ENCODE measurements around the gene CDH18. TPM values are rescaled to one million over a fixed set of nuclear protein-coding genes. Genes with fewer than 3 reads are reported as not detected.

Gene CDH18
- total and polyA plus RNA-seq, 2 donors (not counting 3 experiments of a cell fraction or from before 2014, with no cell fraction given), result 0.06 TPM; not detected in 1

DNA sequence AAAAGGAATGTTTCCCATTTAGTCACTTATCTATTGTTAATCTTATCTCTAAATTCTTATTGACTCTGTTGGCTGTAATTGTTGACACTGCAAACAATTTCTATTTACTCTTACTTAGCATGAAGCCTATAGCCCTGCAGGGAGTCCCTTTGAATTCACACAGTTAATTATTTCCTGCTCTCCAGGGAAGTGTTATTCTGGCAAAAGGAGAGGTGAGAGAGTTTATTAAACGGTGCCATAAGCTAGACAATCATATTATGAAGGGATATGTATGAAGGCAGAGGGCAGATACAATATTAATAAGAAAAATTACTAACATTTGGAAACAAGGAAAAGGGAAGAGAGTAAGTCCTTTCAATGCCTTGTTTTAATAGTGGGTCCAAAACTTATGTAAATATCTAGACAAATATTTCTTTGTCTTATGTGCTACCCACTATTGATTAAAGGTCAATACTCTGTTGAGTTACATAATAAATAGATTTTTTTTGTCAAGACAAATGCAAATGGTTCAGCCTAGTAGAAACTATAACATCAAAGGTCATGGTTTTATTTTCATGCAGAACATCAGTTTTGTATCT, 107.1 kb downstream of the CDH18 start:
- Histone ChIP-seq H4K20me1 (replicated peaks; ENCODE audit: control insufficient read depth, extremely low read depth, insufficient read depth, low read length) (no peaks in the 10 kb centered on the region), H3K27me3 (ENCODE audit: control insufficient read depth in 2 of 2, insufficient read depth in 2 of 2, low read length in 2 of 2) (no peaks in the 10 kb centered on the region), H3K79me2 (ENCODE audit: control insufficient read depth, insufficient read depth, low read length) (no peaks in the 10 kb centered on the region), H3K9me3 (replicated peaks; ENCODE audit: control insufficient read depth, insufficient read depth, low read length) (no peaks in the 10 kb centered on the region), H3K4me1 (ENCODE audit: control insufficient read depth, extremely low read depth, insufficient read depth, low read length) (no peaks in the 10 kb centered on the region), H3K4me2 (ENCODE audit: insufficient read depth, low read length) (no peak overlapping the region), H3K9me1 (replicated peaks; ENCODE audit: control insufficient read depth, extremely low read depth, insufficient read depth, low read length) (no peaks in the 10 kb centered on the region), H3K27ac (ENCODE audit: insufficient read depth, low read depth, low read length) (no peak overlapping the region), H3K36me3 (ENCODE audit: control insufficient read depth in 2 of 2, extremely low read depth in 1 of 2, insufficient read depth in 2 of 2, low read length in 2 of 2) (no peaks in the 10 kb centered on the region), H2AFZ (ENCODE audit: low read depth, low read length) (no peak overlapping the region), H3K4me3 (replicated peaks in 1 of 3; ENCODE audit: insufficient read depth in 1 of 3, low read depth in 1 of 3, low read length in 3 of 3) (no peak overlapping the region), H3K9ac (replicated peaks; ENCODE audit: extremely low read depth, insufficient read depth, low read length) (no peak overlapping the region)
- no peak for TF ChIP-seq EZH2 (IDR thresholded peaks at IDR 0.05; ENCODE audit: borderline replicate concordance, low read depth, low read length, severe bottlenecking)
- TF ChIP-seq POLR2AphosphoS5 (IDR thresholded peaks at IDR 0.05; ENCODE audit: insufficient read depth, low read depth, low read length), result no peak
- no peak for TF ChIP-seq MAX (IDR thresholded peaks at IDR 0.05; ENCODE audit: insufficient read depth, insufficient read length)
- no peak for TF ChIP-seq POLR2A (IDR thresholded peaks at IDR 0.05; ENCODE audit: low read depth, low read length)
- TF ChIP-seq FOS (IDR thresholded peaks at IDR 0.05; ENCODE audit: borderline replicate concordance, insufficient read depth, low read length), result no peak
- TF ChIP-seq, protein P1, sequence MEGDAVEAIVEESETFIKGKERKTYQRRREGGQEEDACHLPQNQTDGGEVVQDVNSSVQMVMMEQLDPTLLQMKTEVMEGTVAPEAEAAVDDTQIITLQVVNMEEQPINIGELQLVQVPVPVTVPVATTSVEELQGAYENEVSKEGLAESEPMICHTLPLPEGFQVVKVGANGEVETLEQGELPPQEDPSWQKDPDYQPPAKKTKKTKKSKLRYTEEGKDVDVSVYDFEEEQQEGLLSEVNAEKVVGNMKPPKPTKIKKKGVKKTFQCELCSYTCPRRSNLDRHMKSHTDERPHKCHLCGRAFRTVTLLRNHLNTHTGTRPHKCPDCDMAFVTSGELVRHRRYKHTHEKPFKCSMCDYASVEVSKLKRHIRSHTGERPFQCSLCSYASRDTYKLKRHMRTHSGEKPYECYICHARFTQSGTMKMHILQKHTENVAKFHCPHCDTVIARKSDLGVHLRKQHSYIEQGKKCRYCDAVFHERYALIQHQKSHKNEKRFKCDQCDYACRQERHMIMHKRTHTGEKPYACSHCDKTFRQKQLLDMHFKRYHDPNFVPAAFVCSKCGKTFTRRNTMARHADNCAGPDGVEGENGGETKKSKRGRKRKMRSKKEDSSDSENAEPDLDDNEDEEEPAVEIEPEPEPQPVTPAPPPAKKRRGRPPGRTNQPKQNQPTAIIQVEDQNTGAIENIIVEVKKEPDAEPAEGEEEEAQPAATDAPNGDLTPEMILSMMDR (IDR thresholded peaks at IDR 0.05; ENCODE audit: extremely low read depth in 1 of 2, insufficient read depth in 1 of 2, low read depth in 1 of 2, low read length in 2 of 2), result no peak
- TF ChIP-seq GATA2 (IDR thresholded peaks at IDR 0.05; ENCODE audit: insufficient read depth, insufficient read length, low read depth, low read length), result no peak
- no peak for TF ChIP-seq JUN (IDR thresholded peaks at IDR 0.05; ENCODE audit: borderline replicate concordance, insufficient read depth, insufficient read length, low read depth)
- no peak for TF ChIP-seq MYC (IDR thresholded peaks at IDR 0.05; ENCODE audit: low read depth, low read length)
- BruUV-seq (replicated peaks), result no TSS peak
- FAIRE-seq (no peak), DNase-seq (ENCODE audit: low read depth, low spot score) (no peak)
- dilution Hi-C loops (cut with MboI; ENCODE audit: extremely low pct_ligation_motif_present, low sequenced_read_pairs), result no loop called here
- intact Hi-C loops (cut with micrococcal nuclease), result no loop called here
- ChIA-PET POLR2A (no interaction called here), CTCF (no interaction called here)

Data from endothelial cell of umbilical vein (primary cell).